PFSK-1 (cell line): ENCODE results near the gene UNC5C.
A peak's percentile ranks its signal among the peaks of the same experiment; 100 is the strongest.

ENCODE experiments used
- FOXP2 ChIP-seq: optimal IDR thresholded peaks from 2 replicates; pipeline ENCODE3; 2011; ENCODE audit warnings: borderline replicate concordance, control low read depth, inconsistent platforms; ENCODE audit not compliant: insufficient read depth; ENCODE audit errors: extremely low read length, extremely low read depth
- POLR2AphosphoS5 ChIP-seq: IDR thresholded peaks from 2 replicates; pipeline ENCODE4 v1.6.1; 2012; ENCODE audit warnings: low read depth, mild to moderate bottlenecking, control low read depth, low read length, moderate library complexity
- REST ChIP-seq, 2 experiments: IDR thresholded peaks; 2 replicates each; pipeline versions ENCODE4 v1.6.1 to v1.8.0; 2011 to 2012; ENCODE audit warnings: low read depth in 2 of 2, low read length in 2 of 2, control low read depth in 1 of 2, inconsistent platforms in 1 of 2, mild to moderate bottlenecking in 1 of 2, moderate library complexity in 1 of 2; ENCODE audit not compliant: insufficient read depth in 1 of 2
- SIN3A ChIP-seq: IDR thresholded peaks from 2 replicates; pipeline ENCODE4 v1.6.1; 2012; ENCODE audit warnings: mild to moderate bottlenecking, low read length, moderate library complexity, borderline replicate concordance; ENCODE audit not compliant: insufficient read depth
- TAF1 ChIP-seq: IDR thresholded peaks from 2 replicates; pipeline ENCODE4 v1.6.1; 2012; ENCODE audit warnings: low read length, control low read depth, borderline replicate concordance; ENCODE audit not compliant: insufficient read depth

The UNC5C gene

DNA sequence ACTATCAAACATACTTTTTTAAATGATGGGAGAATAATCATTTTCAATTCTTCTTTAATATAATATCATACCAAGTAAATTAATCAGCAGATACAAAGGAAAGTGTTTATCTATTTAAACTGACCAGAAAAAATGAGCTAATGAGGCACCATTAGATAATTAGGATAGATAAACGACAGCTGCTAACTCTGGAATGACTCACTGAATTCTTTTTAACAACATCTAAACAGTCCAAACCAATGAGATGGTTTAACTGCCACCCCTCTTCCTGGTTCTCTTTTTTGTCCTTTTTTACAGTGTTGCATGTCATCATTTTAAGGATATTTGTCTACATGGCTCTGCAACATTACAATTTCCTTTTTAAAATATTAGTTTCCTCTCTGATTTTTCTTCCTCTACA lies 41.6 kb downstream of the UNC5C start:
- TF ChIP-seq SIN3A, result no peak
- no peak for TF ChIP-seq POLR2AphosphoS5
- TF ChIP-seq FOXP2, result no peak
- no peak for TF ChIP-seq TAF1
- TF ChIP-seq REST (IDR thresholded peaks at IDR 0.05; ENCODE audit: insufficient read depth in 1 of 2, low read depth in 2 of 2, low read length in 2 of 2), result no peak

DNA sequence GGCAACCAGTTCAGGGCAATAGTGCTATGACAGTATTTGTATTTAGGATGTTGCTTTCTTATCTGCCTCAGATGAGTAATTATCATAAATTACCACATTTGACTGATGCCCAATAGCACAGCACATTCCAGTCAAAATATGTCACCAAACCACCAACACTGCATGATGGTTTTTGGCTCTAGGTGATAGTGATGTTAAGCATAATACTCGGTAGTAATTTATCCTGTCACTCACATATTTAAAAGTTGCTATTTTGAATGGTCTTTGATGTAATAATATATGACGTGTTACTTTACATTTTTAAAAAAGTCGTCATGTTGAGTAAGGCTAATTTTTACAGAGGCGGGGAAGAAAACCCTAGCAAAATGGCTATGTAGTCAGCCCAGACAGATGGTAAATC lies 42.5 kb downstream of the UNC5C start:
- TF ChIP-seq SIN3A (no peak), POLR2AphosphoS5 (no peak), TAF1 (no peak), FOXP2 (no peak), REST (IDR thresholded peaks at IDR 0.05; ENCODE audit: insufficient read depth in 1 of 2, low read depth in 2 of 2, low read length in 2 of 2) (no peak)

GRCh38 chr4:95505799-95506198 lies 43.0 kb downstream of the UNC5C start:
- no peak for TF ChIP-seq TAF1
- no peak for TF ChIP-seq REST (IDR thresholded peaks at IDR 0.05; ENCODE audit: insufficient read depth in 1 of 2, low read depth in 2 of 2, low read length in 2 of 2)

- TF ChIP-seq SIN3A, result no peak
- no peak for TF ChIP-seq TAF1
- peak in 1 of 2 experiments; percentile 58; a peak in 1 of 4 replicates for TF ChIP-seq REST (IDR thresholded peaks at IDR 0.05; ENCODE audit: insufficient read depth in 1 of 2, low read depth in 2 of 2, low read length in 2 of 2)
These were observed 43.6 kb downstream of the UNC5C start for GRCh38 chr4:95505151-95505550.

- TF ChIP-seq SIN3A (no peak), REST (IDR thresholded peaks at IDR 0.05; ENCODE audit: insufficient read depth in 1 of 2, low read depth in 2 of 2, low read length in 2 of 2) (no peak), POLR2AphosphoS5 (no peak), FOXP2 (no peak), TAF1 (no peak)
These were observed 44.3 kb downstream of the UNC5C start for GRCh38 chr4:95504501-95504900.
